GM19468 (cell line): ENCODE results near the gene CPB1.
"Not testable (repeated sequence)": the region's sequence is repeated elsewhere in the genome, so short reads cannot be mapped to it uniquely, and the experiment has no call there.

Experiments used
- ATAC-seq: cut with Tn5 transposase; IDR thresholded peaks from one replicate; pipeline ENCODE4 v1.9.1; 2021; ENCODE audit warnings: mild to moderate bottlenecking, moderate library complexity, moderate number of reproducible peaks; ENCODE audit not compliant: unreplicated experiment; ENCODE audit errors: extremely low read depth

The CPB1 gene

DNA sequence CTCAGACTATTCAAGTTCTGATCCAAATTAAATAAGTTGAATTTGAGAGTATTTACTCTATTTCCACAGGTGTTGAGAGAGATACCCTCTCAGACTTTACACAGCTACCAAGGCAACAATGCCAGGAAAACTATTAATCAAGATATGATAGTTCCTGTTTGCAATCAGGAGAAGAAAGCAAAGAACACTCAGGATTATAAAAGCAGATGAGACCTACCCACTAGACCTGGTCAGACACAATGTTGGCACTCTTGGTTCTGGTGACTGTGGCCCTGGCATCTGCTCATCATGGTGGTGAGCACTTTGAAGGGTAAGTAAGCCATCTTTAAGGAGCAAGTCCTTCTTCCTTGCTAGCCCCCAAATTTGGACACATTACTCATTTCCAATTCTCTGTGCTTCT is at the start of gene CPB1:
TSS of gene CPB1 (plus strand) at position 227 of the 400 bp plus-strand sequence. CDS start at position 240, 13 bp downstream.
- ATAC-seq = no peak

DNA sequence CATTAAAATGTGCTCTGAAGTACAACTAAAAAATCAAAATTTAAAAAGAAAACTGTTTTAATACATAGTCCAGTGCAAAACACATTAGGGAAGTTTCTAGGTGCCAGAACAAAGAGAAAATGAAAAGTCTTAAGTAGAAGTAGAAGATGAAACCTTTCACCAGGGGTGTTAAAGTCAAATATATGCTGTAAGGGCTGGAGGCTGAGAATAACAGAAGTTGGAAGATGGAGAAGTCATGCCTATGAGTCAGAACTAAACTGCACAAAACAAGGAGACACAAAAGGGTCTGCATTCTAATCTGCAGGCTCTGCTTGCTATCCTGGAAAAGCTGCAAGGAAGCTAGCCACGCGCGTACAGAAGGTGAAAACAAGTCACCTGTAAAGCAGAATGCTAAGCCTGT is 48.7 kb upstream of the CPB1 start:
- no peak for ATAC-seq

DNA sequence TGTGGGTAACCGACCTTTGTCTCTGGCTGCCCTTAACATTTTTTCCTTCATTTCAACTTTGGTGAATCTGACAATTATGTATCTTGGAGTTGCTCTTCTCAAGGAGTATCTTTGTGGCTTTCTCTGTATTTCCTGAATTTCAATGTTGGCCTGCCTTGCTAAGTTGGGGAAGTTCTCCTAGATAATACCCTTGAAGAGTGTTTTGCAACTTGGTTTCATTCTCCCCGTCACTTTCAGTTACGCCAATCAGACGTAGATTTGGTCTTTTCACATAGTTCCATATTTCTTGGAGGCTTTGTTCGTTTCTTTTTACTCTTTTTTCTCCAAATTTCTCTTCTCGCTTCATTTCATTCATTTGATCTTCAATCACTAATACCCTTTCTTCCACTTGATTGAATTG is 42.6 kb upstream of the CPB1 start:
- not testable (repeated sequence) for ATAC-seq

DNA sequence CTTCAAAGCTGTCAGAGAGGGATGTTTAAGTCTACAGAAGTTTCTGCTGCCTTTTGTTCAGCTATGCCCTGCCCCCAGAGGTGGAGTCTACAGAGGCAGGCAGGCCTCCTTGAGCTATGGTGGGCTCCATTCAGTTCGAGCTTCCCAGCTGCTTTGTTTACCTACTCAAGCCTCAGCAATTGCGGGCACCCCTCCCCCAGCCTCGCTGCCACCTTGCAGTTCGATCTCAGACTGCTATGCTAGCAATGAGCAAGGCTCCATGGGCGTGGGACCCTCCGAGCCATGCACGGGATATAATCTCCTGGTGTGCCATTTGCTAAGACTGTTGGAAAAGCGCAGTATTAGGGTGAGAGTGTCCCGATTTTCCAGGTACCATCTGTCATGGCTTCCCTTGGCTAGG is 41.5 kb upstream of the CPB1 start:
- ATAC-seq = not testable (repeated sequence)

DNA sequence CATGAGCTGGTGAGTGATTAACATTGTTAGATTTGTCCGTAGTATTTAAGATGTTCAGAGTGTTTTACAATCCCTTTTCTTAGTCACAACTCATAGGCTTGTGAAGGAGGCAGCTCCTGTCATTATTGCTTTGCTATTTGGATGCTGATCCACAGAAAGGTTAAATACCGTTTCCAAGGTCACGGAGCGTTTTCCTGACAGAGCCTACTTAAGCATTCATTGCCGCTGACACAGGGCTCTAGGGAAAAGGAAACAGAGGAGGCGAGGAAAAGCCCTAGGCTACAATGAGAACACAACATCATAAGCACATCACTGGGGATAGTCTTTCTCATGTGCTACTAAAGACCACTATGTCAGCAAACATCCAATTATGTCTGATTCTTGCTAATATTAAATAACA is 38.5 kb upstream of the CPB1 start:
- no peak for ATAC-seq

DNA sequence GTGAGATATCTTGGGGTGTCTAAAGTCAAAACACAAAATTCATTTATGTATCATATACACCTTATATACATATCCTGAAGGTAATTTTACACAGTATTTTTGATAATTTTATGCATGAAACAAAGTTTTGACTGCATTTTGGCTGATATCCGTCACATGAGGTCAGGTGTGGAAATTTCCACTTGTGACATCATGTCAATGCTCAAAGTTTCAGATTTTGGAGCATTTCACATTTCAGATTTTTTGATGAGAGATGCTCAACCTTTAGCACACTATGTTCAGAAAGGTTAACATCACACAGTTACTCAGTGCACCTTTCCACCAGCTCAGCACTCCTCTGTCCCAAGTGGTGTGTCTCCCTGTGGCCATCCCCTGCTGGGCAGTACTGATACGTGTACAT is 37.7 kb upstream of the CPB1 start:
- no peak for ATAC-seq

DNA sequence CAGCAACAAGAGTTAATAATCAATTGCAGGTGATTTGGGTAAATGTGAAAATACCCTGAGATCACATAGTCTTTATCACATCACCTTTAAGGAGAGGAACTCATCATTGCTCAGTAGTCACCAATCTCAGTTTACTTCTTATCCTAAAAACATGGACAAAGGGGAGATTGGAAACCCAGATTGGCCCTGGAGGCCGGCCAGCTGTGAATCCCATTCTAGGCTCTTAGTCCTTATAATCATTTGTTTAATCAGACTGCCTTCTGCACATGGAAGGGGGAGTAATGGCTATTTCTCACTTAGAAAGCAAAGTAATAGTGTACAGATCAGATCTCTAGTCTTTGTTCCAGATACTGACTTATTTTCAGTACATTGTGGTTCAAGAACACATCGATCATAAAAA is 37.2 kb upstream of the CPB1 start:
- ATAC-seq = no peak

DNA sequence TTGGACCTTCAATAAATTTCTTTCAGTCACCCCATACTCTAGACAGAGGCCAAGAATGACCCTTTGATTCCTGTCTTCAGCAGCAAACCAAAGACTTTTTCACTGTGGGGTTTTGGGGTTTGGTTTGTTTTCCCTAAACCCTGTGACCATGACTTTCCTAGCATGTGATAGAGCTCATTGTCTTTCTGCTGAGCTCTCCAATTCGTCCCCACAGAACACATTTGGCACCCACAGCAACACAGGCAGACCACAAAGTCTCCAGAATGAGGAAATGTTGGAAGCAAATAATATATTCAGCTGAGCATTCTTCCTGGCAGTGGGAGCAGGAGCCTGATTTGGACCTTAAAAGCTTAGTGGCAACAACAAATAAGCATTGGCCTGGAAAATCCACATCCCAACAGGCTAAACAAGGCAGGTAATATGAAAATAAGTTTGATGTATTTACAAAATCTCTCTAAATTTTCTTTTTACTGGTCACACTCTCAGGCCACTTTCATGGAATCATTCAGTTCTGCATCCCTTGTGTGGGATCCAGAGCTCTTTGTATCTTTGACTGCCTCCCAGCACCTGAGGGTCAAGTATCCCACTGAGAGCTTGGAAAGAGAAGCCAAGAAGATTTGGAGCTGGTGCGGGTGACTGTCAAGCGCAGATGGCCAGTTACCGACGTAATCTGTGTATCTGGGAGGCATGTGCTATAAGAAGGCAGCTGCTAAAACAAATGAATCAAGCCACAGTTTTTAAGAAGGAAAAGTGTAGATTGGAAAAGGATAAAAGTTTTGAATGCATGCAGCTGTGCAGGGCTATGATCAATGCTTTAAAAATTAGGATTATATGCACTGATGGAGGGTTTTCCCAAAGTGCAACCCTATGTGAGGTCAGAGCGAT is 36.5 kb upstream of the CPB1 start:
- no peak for ATAC-seq

DNA sequence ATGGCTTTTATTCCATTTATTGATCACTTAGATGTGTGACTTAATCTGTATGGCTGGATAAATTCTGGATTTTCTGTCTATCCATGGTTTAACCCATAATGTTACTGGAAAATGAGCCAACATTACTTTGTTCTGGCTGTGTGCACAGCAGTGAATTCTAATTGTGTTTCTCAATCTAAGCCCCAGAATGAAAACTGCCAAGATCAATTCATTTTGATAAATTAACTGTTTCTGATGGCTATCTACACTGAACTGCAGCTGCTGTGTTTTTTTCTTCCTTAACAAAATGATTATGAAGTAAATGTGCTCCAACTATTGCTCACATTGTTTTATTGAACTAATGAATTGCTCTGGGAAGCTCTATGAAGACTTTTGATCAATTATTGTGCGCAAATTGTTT is 35.7 kb upstream of the CPB1 start:
- no peak for ATAC-seq

DNA sequence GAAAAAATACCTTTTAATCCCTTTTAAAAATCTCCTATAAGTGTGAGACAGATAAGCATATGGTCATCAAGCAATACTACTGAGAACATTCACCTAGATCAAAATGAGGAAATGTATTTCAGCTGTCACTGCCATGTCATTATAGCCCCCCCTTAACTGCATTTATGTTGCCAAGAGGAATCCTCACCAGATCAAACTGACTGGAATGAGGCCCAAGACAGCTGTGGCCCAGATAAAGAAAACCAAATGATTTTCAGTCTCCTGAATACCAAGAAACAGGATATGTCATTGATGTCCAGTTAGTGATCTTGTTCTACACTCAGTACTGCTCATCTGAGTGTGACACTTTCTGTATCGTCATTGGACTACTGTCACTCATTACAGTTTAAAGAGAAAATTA is 35.1 kb upstream of the CPB1 start:
- ATAC-seq = no peak

DNA sequence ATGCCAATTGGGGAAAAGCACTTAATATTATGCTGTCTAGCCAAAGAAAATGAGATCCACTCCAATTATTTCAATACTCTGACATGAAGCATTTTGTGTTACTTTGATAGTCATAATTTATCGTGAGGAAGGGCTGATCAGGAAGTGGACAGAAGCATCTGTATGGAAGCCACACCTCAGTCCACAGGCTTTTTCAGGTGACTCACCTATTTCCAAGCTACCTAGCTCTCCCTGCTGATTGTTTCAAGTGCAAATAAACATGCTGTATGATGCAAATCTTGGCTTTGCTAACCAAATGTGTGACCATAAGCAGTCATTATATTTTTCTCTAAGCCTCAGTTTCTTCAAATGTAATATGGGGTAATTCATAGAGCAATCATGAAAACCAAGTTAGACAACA is 30.8 kb upstream of the CPB1 start:
- ATAC-seq = no peak

DNA sequence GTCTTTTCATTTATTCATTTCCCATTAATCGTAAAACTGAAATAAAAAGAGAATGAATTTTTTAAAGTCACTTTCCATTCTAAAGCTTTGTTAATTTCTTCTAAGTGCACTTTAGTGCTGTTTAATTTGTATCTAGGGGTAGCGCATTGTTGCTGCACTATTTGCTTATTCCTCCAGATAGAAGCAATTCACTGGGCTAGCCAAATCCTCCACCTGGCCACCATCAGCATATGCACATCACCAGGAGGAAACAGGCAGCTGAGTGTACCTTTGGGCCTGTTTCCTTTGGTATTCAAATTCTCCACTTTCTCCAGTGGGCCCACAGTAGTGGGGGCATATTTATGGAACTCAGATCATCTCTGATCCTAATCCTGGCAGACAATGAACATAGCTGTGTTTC is 29.8 kb upstream of the CPB1 start:
- ATAC-seq = no peak

DNA sequence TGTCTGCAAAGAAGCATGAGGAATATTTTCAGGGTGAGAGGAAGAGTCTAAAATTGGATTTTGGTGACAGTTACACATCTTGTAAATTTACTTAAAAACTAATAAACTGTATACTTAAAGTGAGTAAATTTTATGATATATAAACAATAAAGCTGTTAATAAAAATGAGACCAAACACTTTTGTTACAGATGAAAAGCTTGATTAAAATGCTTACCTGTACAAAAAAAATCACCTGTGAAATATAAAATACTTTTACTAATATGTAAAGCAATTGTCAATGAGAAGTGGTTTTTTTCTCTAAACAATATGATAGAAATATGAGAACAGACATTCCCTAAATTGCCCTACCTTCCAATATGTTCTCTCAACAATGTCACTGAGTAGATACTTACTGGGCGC is 27.2 kb upstream of the CPB1 start:
- no peak for ATAC-seq

DNA sequence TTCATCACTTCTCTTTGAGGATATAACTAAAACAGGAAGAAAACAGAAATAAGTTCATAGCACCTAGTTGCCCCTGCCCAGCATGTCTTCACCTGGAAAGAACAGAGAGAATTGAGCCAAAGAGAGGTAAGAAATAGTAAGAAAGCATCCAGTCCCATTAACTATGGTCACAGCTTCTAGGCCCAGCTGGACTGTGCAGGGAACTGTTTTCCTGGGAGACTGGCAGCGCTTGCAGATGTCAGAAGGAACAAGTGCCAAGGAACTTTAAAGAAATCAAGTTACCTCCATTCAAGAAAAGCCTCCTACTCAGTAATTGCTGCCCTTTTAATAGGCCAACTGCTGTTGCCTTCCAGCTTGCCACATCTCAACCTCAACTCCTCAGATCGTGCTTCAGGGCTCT is 17.8 kb upstream of the CPB1 start:
- no peak for ATAC-seq

DNA sequence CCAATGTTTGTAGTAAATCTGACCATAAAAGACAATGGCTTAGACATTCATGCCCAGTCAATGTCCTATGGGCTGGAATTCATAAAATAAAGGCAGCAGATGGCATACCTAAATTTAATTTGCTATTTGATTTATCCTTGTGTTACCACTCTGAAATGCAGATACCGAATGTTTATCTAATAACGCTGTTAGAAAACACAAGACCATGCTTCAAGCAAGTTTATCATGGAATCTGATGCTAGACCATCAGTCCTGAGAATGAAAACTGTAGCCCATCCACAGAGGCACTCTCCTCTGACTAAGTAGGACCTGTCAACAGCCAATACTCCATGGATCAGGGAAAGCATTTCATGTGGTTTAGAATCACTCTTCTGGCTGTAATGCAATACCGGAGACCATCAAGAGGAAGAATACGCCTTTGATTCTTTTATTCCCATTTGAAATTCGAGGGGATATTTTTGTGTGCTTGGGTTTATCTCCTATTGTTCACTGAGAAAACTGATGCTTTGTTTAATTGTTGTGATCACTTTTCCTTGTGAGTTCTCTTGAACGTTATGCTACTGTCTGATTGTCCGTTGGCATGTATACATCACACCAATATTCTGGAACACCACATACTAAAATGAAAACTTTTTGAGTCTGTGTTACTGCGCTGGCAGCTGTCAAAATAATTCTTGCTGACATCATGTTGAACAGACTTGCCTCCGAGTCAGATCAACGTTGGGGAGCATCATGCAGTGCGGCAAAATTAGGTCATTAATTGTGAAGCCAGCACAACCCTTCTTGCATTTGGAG is 12.1 kb upstream of the CPB1 start:
- ATAC-seq = no peak

DNA sequence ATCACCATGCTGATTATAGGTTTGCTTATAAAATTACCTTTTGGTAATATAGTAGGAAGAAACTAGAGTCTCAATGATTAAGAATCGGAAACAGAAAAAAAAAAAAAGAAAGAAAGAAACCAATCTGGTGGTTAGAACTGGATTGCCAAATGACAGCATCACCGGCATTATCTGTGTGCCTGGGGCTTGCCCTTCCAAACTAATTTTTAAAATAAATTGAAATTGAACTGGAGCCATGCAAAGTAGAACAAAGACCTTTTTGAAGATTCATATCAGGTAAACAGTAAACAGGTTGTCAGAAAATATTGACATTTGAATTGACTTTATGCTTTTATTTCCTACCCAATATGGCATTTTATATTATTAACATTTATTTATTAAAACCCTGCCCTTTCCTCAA is 11.2 kb upstream of the CPB1 start:
- no peak for ATAC-seq

DNA sequence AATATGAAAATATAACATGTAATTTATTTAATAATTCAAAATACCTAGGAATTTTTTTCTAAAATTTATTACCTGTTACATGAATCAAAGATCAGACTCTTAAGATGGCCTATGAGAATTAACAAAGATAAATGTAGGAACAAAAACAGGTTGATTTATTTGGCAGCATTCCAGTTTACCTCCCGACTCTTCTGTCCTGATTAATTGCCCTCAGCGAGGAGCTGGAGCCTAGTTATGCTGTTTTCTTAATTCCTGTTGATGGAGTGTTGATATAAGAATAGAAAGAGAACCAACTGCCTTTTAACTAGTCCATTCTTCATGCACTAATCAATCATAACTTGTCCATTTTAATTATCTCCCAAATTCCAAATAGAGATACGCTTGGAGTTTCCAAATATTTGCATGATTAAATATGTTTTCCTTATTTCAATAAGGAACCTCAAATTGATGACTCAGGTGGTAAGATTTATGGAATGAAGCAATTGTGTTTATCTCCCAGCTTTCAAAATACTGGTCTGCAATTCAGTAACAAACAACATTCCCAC is 10.6 kb upstream of the CPB1 start:
- no peak for ATAC-seq

DNA sequence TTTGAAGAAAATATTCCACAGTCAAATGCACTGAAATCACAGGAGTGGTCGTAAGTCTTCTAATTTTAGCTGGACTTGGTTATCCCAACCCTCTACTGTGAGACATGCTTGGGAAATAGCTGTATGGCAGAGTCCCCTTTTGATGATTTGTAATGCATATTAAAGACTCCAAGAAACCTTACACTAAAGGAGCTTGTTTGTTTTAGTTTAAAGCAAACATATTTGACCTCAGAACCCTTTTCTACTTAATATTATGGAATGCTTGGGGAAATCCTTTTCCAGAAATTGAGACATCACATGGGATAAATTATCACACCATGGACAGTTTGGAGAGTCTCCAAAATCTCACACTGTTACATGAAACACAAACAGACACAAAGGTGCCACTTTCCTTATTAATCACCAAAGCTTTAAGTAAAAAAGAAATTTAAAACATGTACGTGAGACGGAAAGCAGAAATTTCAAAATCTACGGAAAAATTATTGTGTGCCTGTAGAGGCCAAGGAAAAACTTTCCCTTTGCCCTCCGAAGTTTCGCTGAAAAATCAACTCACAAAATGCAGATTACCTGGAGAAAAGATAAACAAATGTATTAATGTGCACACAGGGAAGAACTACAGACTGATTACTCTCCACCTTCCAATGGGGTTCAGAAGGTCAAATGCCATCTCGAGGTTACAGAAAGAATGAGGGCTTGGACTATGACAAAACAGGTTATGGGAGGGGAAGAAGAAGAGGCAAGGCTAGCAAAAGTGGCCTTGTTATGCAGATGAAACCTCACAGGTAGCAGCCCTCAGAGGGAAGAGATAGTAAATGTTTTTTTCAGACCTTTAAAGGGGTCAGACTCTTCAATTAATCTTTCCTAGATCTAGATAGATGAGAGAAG is 7.0 kb upstream of the CPB1 start:
- no peak for ATAC-seq

DNA sequence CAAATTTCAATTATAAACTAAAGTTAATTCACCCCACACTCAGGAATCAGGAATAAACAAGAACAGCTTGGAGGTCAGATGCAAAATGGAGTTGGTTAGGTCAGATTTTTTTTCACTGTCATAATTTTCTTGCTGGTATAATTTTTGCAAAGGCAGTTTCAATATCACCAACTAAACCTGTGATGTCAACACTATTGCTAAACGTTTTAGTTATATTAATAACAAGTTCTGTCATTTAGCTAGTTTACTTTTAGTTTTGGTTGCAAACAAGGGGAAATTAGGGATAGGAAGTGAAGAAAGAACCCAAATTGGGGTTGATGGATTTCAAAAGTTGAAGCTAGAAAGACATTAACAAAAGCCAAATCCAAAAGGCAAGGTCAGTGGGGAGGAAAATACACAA is 4.6 kb upstream of the CPB1 start:
- no peak for ATAC-seq

DNA sequence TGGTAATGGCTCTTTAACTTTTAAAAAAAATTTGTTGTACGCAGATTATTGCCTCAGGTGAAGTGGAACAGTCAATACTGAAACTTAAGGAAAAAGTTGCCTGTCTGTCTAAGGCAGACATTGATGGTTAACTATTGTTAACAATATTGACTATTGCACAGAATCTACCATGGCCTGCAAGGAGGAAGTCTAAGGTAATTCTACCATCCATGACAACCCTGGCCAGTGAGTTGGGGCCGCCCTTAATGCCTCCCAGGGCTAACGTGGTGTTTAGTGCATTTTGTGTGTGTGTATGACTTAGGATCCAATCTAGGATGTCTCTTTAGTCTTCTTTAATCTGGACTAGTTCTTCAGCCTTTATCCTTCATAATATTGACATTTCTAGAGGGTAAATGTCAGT is 2.1 kb upstream of the CPB1 start:
- no peak for ATAC-seq
